Calu3 (cell line): ENCODE measurements around the gene SLC9A8. TPM values are rescaled to one million over a fixed set of nuclear protein-coding genes. Genes with fewer than 3 reads are reported as not detected.

ENCODE experiments used
- BruUV-seq: library from RNA; stranded (reverse); fragments of 400-500 nt; replicated peaks from 2 replicates; lab custom pipeline; 2021; lab: Mats Ljungman, UMichigan
- CTCF ChIA-PET: fragments of 300-600 bp; sonication (Branson Sonifier 250); formaldehyde crosslinking; loops from one replicate; lab custom pipeline; 2022; ENCODE audit warnings: antibody characterized with exemption; lab: Charles Lee
- DNase-seq: peaks from one replicate; pipeline ENCODE4 v3.0.0; 2022
- H3K27ac Mint-ChIP-seq: one replicate; pipeline ENCODE4 v1.8.0; 2022; ENCODE audit warnings: mixed read lengths; ENCODE audit not compliant: unreplicated experiment
- H3K27me3 Mint-ChIP-seq: one replicate; pipeline ENCODE4 v1.8.0; 2022; ENCODE audit warnings: mixed read lengths; ENCODE audit not compliant: unreplicated experiment
- H3K36me3 Mint-ChIP-seq: one replicate; pipeline ENCODE4 v1.8.0; 2022; ENCODE audit warnings: mild to moderate bottlenecking, moderate library complexity, mixed read lengths; ENCODE audit not compliant: insufficient read depth, unreplicated experiment
- H3K4me1 Mint-ChIP-seq: one replicate; pipeline ENCODE4 v1.8.0; 2022; ENCODE audit warnings: mild to moderate bottlenecking, low read depth, mixed read lengths; ENCODE audit not compliant: unreplicated experiment
- H3K4me3 Mint-ChIP-seq: one replicate; pipeline ENCODE4 v1.8.0; 2022; ENCODE audit warnings: mild to moderate bottlenecking, low read depth, moderate library complexity, mixed read lengths; ENCODE audit not compliant: unreplicated experiment
- H3K9me3 Mint-ChIP-seq: one replicate; pipeline ENCODE4 v1.8.0; 2022; ENCODE audit warnings: low read depth, mixed read lengths; ENCODE audit not compliant: unreplicated experiment
- CTCF ChIP-seq: fragments of 200-600 bp; IDR thresholded peaks from one replicate; pipeline ENCODE4 v1.8.0; 2022; ENCODE audit warnings: antibody characterized with exemption; ENCODE audit not compliant: unreplicated experiment
- intact Hi-C: fragments of 100-400 bp; cut with micrococcal nuclease; formaldehyde crosslinking; loops from one replicate; pipeline ENCODE4 v1.10.0; 2022; ENCODE audit not compliant: unreplicated experiment
- total RNA-seq: library from RNA; stranded (reverse); gene quantifications from 2 replicates; pipeline ENCODE4 v1.2.3, GENCODE V29; 2022

The SLC9A8 gene
- total RNA-seq, 1 experiment from 2014 or later = 30.0 TPM

- no TSS peak for BruUV-seq
- no peak for TF ChIP-seq CTCF
- DNase-seq = no peak
- no peaks in the 10 kb centered on the region for H3K9me3 Mint-ChIP-seq
- no peaks in the 10 kb centered on the region for H3K4me1 Mint-ChIP-seq
- H3K27me3 Mint-ChIP-seq = no peaks in the 10 kb centered on the region
- CTCF ChIA-PET = no interaction called here
- H3K4me3 Mint-ChIP-seq = no peak overlapping the region
- intact Hi-C loops = no loop called here
- no peak overlapping the region for H3K27ac Mint-ChIP-seq
- peaks cover 12% of the 10 kb centered on the region for H3K36me3 Mint-ChIP-seq
Measured at GRCh38 chr20:49854190-49854875, 41.7 kb downstream of the SLC9A8 start.

DNA sequence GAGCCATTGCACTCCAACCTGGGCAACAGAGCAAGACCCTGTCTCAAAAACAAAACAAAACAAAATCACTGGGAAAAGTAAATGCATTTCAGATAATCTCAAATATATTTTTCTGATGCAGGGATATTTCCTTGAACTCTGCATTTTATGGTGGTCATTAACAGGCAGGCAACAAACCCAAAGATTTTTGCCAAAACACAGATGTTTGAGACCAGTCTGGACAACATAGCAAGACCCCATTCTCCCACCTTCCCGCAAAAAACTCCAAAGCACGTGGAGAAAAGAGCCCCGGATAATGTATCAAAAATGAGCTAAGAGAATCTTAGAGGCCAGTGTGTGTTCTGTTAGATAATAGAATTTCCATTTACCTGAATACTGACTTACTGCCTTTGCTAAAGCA lies 44.3 kb downstream of the SLC9A8 start:
- Mint-ChIP-seq H3K9me3 (no peaks in the 10 kb centered on the region), H3K36me3 (peaks cover 8% of the 10 kb centered on the region), H3K4me3 (no peak overlapping the region), H3K27me3 (no peaks in the 10 kb centered on the region), H3K4me1 (no peaks in the 10 kb centered on the region), H3K27ac (no peak overlapping the region)
- no peak for TF ChIP-seq CTCF
- intact Hi-C loops = no loop called here
- CTCF ChIA-PET = interaction anchor here (0.7 kb wide), 1 partner anchor 357 kb away, joined by 5 read pairs; no protein-coding TSS in a partner anchor
- DNase-seq = no peak
- BruUV-seq = no TSS peak

DNA sequence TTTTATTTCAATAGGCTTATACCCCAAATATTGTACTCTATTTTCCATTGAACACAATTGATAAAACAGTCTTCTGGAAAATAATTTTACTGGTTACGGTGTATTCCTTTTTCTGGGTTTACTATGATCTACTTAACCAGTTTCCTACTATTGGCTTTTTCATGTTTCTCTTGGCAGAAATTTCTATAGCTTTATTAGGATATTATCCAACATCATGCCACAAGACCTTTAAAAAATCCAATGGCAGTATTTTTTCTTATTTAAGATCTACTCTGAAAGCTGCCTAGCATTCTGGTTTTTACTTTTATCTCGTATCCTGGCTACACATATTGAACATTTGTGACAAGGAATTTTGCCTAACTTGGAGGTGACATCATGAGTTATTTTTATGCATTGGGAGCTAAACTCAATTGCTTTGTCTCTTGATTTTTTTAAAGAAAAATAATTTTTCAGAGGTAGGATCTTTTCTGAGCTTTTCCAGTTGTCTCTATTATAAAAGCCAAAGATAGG lies 45.5 kb downstream of the SLC9A8 start:
- Mint-ChIP-seq H3K27ac (no peak overlapping the region), H3K36me3 (peaks cover 8% of the 10 kb centered on the region), H3K27me3 (no peaks in the 10 kb centered on the region), H3K9me3 (no peaks in the 10 kb centered on the region), H3K4me1 (no peaks in the 10 kb centered on the region), H3K4me3 (no peak overlapping the region)
- intact Hi-C loops = no loop called here
- no TSS peak for BruUV-seq
- DNase-seq = no peak
- no peak for TF ChIP-seq CTCF
- CTCF ChIA-PET = no interaction called here

DNA sequence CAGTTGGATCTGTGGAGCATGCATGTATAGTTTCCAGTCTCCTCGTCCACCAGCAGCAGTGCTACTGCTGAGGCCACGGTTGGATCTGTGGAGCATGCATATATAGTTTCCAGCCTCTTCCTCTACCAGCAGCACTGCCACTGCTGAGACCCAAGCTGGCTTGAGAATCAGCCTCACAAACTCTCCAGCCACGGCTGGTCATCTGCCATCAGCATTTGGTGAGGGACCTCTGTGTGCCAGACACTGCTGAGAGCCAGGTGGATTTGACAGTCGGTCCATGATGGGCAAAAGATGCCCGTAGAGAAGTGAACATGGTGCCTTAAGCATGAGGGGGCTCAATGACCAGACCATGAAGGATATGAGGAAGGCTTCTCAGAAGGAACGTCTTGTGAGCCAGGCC lies 46.4 kb downstream of the SLC9A8 start:
- intact Hi-C loops = no loop called here
- no peak overlapping the region for H3K27ac Mint-ChIP-seq
- CTCF ChIA-PET = no interaction called here

More for the DNA sequence above, 46.4 kb downstream of the SLC9A8 start:
- no peak for DNase-seq
- Mint-ChIP-seq H3K9me3 (no peaks in the 10 kb centered on the region), H3K4me3 (no peak overlapping the region), H3K27me3 (no peaks in the 10 kb centered on the region), H3K4me1 (no peaks in the 10 kb centered on the region), H3K36me3 (peaks cover 8% of the 10 kb centered on the region)
- BruUV-seq = no TSS peak
- no peak for TF ChIP-seq CTCF
